ENCODE results near the gene SMAD6.

GRCh38 chr15:66764072-66764786, 62.2 kb downstream of the SMAD6 start:
- TF ChIP-seq CTCF (IDR thresholded peaks at IDR 0.05) (no peak), POLR2A (IDR thresholded peaks at IDR 0.05) (no peak)

Measured in body of pancreas (tissue), 4 donors.